Erythroblast (primary cell): ENCODE results near the gene ATXN10.

Source experiments
- GATA1 ChIP-seq: IDR thresholded peaks from 2 replicates; pipeline ENCODE4 v1.6.1; 2011; ENCODE audit warnings: low read depth, mild to moderate bottlenecking, control low read depth, low read length, moderate library complexity
- POLR2A ChIP-seq: IDR thresholded peaks from 2 replicates; pipeline ENCODE4 v1.6.1; 2011; ENCODE audit warnings: mild to moderate bottlenecking, low read length

- TF ChIP-seq POLR2A: no peak
- no peak for TF ChIP-seq GATA1
These were observed 219.4 kb downstream of the ATXN10 start for GRCh38 chr22:45891021-45891421.
